H7 (cell line): ENCODE measurements around the gene ASAP3. TPM values are rescaled to one million over a fixed set of nuclear protein-coding genes. Genes with fewer than 3 reads are reported as not detected.

ENCODE experiments used
- DNase-seq: peaks from one replicate; pipeline ENCODE4 v3.0.0; 2012
- H3K27me3 ChIP-seq: 2 replicates; pipeline ENCODE4 v1.6.0; 2011; ENCODE audit warnings: mild to moderate bottlenecking, low read length; ENCODE audit not compliant: control insufficient read depth, insufficient read depth
- H3K36me3 ChIP-seq: replicated peaks from 2 replicates; pipeline ENCODE4 v1.5.1; 2011; ENCODE audit warnings: low read length; ENCODE audit not compliant: control insufficient read depth, insufficient read depth
- H3K4me3 ChIP-seq: 2 replicates; pipeline ENCODE4 v1.5.1; 2011; ENCODE audit warnings: low read depth, mild to moderate bottlenecking, control low read depth, low read length, moderate library complexity; ENCODE audit not compliant: insufficient read depth
- total RNA-seq: library from RNA; depleted of rRNA; stranded (reverse); fragments of >200 nt; shearing (Covaris generic); gene quantifications from 2 replicates; pipeline ENCODE4 v1.2.3, GENCODE V29; 2014

ASAP3 gene
- total RNA-seq, 1 experiment from 2014 or later: 107 TPM

- no peak for DNase-seq
- H3K36me3 ChIP-seq: peaks cover 27% of the 10 kb centered on the region
- no peak overlapping the region for H3K4me3 ChIP-seq
Observed at GRCh38 chr1:23453455-23454000, 30.5 kb downstream of the ASAP3 start.

GRCh38 chr1:23452011-23452411 lies 32.0 kb downstream of the ASAP3 start:
- peaks cover 27% of the 10 kb centered on the region for H3K36me3 ChIP-seq
- no peaks in the 10 kb centered on the region for H3K27me3 ChIP-seq
- no peak for DNase-seq
- H3K4me3 ChIP-seq: no peak overlapping the region

More at GRCh38 chr1:23453455-23454000, 30.5 kb downstream of the ASAP3 start:
- H3K27me3 ChIP-seq: no peaks in the 10 kb centered on the region

- Histone ChIP-seq H3K4me3 (no peak overlapping the region), H3K27me3 (no peaks in the 10 kb centered on the region), H3K36me3 (peaks cover 27% of the 10 kb centered on the region)
- DNase-seq: no peak
Observed at GRCh38 chr1:23451441-23451840, 32.5 kb downstream of the ASAP3 start.

- Histone ChIP-seq H3K27me3 (no peaks in the 10 kb centered on the region), H3K4me3 (no peak overlapping the region), H3K36me3 (peaks cover 27% of the 10 kb centered on the region)
- no peak for DNase-seq
Observed at GRCh38 chr1:23450894-23451293, 33.1 kb downstream of the ASAP3 start.

- H3K36me3 ChIP-seq: peaks cover 23% of the 10 kb centered on the region
- H3K27me3 ChIP-seq: no peaks in the 10 kb centered on the region
- no peak overlapping the region for H3K4me3 ChIP-seq
- DNase-seq: no peak
Observed at GRCh38 chr1:23449958-23450357, 34.0 kb downstream of the ASAP3 start.

- H3K4me3 ChIP-seq: no peak overlapping the region
- no peak for DNase-seq
- peaks cover 20% of the 10 kb centered on the region for H3K36me3 ChIP-seq
- no peaks in the 10 kb centered on the region for H3K27me3 ChIP-seq
Observed at GRCh38 chr1:23449306-23449705, 34.7 kb downstream of the ASAP3 start.

GRCh38 chr1:23448846-23449245 lies 35.1 kb downstream of the ASAP3 start:
- Histone ChIP-seq H3K36me3 (peaks cover 21% of the 10 kb centered on the region), H3K27me3 (no peaks in the 10 kb centered on the region), H3K4me3 (no peak overlapping the region)
- DNase-seq: no peak

GRCh38 chr1:23446661-23447310 lies 37.2 kb downstream of the ASAP3 start:
- no peak overlapping the region for H3K4me3 ChIP-seq
- no peak for DNase-seq
- no peaks in the 10 kb centered on the region for H3K27me3 ChIP-seq
- H3K36me3 ChIP-seq: peaks cover 22% of the 10 kb centered on the region

- Histone ChIP-seq H3K4me3 (no peak overlapping the region), H3K36me3 (peaks cover 18% of the 10 kb centered on the region), H3K27me3 (no peaks in the 10 kb centered on the region)
- DNase-seq: no peak
Observed at GRCh38 chr1:23444596-23445390, 39.2 kb downstream of the ASAP3 start.

GRCh38 chr1:23444104-23444533 lies 39.9 kb downstream of the ASAP3 start:
- H3K36me3 ChIP-seq: peaks cover 17% of the 10 kb centered on the region
- no peak for DNase-seq
- no peaks in the 10 kb centered on the region for H3K27me3 ChIP-seq
- H3K4me3 ChIP-seq: no peak overlapping the region

GRCh38 chr1:23442751-23443150 lies 41.2 kb downstream of the ASAP3 start:
- Histone ChIP-seq H3K27me3 (no peaks in the 10 kb centered on the region), H3K36me3 (peaks cover 17% of the 10 kb centered on the region), H3K4me3 (no peak overlapping the region)
- DNase-seq: no peak

- no peaks in the 10 kb centered on the region for H3K27me3 ChIP-seq
- peaks cover 17% of the 10 kb centered on the region for H3K36me3 ChIP-seq
- DNase-seq: no peak
- H3K4me3 ChIP-seq: no peak overlapping the region
Observed at GRCh38 chr1:23441446-23442148, 42.4 kb downstream of the ASAP3 start.

- Histone ChIP-seq H3K36me3 (peaks cover 31% of the 10 kb centered on the region), H3K27me3 (no peaks in the 10 kb centered on the region), H3K4me3 (no peak overlapping the region)
- DNase-seq: no peak
Observed at GRCh38 chr1:23438545-23438944, 45.4 kb downstream of the ASAP3 start.

GRCh38 chr1:23437355-23437664 lies 46.7 kb downstream of the ASAP3 start:
- peaks cover 36% of the 10 kb centered on the region for H3K36me3 ChIP-seq
- H3K27me3 ChIP-seq: no peaks in the 10 kb centered on the region
- peak overlapping the region; percentile 15; the same call in 1 of the 2 replicates for H3K4me3 ChIP-seq
- DNase-seq: no peak
